GM12872 (cell line): ENCODE data around the gene FCHO1.

Source experiments
- TF ChIP-seq, protein P1 (sequence below): IDR thresholded peaks from 3 replicates; pipeline ENCODE4 v1.5.1; 2011; ENCODE audit warnings: low read depth, mild to moderate bottlenecking, low read length, moderate library complexity; ENCODE audit not compliant: insufficient read depth

FCHO1 gene

DNA sequence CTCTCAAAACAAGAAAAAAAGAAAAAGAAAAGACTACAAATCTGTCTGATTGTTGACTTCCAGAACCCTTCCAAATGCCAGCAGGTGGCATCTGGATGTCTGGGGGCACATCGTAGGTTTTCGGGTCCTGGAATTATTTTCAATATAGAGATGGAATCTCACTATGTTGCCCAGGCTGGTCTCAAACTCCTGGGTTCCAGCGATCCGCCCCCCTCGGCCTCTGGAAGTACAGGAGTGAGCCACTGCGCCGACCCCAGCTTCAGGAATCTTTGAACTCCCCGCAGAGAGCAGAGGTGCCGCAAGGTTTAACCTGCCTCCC, 43.1 kb downstream of the FCHO1 start:
- TF ChIP-seq, protein P1, sequence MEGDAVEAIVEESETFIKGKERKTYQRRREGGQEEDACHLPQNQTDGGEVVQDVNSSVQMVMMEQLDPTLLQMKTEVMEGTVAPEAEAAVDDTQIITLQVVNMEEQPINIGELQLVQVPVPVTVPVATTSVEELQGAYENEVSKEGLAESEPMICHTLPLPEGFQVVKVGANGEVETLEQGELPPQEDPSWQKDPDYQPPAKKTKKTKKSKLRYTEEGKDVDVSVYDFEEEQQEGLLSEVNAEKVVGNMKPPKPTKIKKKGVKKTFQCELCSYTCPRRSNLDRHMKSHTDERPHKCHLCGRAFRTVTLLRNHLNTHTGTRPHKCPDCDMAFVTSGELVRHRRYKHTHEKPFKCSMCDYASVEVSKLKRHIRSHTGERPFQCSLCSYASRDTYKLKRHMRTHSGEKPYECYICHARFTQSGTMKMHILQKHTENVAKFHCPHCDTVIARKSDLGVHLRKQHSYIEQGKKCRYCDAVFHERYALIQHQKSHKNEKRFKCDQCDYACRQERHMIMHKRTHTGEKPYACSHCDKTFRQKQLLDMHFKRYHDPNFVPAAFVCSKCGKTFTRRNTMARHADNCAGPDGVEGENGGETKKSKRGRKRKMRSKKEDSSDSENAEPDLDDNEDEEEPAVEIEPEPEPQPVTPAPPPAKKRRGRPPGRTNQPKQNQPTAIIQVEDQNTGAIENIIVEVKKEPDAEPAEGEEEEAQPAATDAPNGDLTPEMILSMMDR: no peak

DNA sequence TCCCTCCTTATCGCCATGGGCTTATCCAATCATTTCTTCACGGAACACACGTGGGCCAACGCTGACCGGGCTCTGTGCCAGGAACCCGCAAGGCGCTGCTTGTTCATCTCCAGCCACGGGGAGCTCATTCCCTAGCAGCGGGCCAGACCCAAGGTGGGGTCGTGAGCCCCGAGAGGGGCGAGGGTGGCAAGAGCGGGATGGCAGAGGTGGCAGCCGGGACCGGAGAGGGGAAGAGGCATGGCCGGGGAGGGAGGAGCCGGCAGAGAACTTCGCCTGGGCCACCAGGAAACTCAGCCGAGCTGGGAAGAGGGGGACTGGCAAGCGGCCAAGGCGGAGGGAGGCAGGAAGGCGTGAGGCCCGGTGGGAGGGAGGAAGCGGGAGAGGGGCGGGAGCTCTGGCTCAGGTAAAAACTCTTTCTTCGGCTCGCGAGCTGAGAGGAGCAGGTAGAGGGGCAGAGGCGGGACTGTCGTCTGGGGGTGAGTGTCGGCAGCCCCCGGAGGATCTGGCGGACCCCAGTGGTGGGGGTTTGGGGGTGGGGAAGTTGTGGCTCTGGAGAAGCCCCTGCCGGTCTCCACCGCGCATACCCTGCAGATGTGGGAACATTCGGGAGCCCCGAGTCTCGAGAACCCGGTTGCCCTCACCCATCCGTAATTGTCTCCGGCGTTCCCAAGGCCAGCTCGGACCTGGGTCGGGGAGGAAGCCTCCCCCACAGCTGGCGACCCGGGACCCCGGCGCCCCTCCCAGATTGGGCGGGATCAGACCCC, 43.6 kb downstream of the FCHO1 start, which contains the start of gene B3GNT3:
Gene B3GNT3 (plus strand): TSS at position 408 of the 764 bp plus-strand sequence. CDS start 12,670 bp downstream, outside the sequence.
- TF ChIP-seq, protein P1: no peak

DNA sequence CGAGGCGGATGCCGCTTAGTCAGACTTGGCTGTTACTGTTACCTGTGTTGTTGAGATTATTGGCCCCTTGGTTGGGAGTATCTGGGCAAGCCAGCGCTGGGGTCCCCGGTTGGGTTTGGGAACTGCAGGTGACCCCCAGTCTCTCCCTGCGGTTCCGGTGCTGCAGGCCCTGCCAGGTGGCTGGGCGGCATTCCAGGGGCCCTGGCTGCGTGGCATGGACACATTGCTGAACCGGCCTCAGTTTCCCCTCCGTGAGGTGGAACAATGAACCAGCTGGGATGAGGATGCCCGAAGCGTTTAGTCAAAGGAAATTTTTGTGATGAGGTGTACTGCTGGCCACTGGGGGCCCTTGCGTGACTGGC, 44.2 kb downstream of the FCHO1 start:
- TF ChIP-seq, protein P1: no peak

DNA sequence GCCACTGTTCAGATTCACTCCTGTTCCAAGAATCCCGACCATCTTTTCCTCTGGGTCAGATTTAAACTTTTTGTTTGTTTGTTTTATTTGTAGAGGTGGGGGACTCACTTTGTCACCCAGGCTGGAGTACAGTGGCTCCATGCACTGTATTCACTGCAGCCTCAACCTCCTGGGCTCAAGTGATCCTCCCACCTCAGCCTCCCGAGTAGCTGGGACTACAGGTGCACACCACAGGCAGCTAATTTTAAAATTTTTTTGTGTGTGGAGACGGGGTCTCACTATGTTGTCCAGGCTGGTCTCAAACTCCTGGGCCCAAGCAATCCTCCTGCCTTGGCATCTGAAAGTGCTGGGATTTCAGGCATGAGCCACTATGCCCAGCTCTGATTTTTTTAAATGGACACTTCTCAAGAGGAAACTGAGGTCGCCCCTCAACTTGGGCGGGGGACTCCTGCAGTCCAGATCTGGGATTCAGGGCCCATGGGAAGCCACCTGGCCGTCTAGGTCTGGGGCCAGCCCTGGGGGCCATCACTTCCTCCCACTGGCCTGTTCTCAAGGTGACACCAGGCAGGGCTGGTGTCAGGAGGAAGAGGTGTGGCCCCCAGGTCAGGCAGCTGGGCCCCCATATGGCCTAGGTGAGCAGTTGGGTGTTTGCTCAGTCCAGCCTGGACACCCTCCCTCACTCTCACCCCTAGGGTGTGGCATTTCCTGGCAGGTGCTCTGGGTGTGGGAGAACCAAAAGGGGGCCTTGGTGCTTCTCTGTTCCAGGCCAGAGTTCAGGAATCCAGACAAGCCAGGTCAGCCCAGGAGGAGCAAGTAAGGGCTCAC, 44.9 kb downstream of the FCHO1 start:
- TF ChIP-seq, protein P1: no peak

DNA sequence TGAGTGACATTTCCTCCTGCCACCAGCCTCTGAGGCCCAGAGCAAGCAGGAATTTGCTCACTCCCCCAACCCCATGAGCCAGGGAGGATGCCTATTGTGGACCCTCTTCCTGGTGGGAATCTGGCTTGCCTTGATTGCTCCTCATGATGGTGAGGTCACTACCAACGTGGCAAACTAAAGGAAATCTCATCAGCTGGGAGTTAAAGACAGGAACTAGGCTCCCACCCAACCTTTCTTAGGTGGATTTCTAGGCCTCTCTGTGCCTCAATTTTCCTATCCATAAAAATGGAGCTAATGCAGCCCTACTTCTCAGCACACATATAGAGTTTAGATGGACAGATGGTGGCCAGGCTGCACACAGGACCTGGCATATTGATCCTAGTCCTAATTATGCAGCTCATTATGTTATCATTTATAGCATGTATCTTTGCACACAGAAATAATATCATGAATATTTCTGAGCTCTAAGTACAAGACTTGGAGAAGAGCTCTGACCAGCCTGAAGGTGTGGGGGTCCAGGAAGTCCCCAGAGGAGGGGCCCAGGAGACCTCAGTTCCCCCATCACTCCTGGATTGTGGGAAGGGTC, 45.7 kb downstream of the FCHO1 start:
- TF ChIP-seq, protein P1: no peak

DNA sequence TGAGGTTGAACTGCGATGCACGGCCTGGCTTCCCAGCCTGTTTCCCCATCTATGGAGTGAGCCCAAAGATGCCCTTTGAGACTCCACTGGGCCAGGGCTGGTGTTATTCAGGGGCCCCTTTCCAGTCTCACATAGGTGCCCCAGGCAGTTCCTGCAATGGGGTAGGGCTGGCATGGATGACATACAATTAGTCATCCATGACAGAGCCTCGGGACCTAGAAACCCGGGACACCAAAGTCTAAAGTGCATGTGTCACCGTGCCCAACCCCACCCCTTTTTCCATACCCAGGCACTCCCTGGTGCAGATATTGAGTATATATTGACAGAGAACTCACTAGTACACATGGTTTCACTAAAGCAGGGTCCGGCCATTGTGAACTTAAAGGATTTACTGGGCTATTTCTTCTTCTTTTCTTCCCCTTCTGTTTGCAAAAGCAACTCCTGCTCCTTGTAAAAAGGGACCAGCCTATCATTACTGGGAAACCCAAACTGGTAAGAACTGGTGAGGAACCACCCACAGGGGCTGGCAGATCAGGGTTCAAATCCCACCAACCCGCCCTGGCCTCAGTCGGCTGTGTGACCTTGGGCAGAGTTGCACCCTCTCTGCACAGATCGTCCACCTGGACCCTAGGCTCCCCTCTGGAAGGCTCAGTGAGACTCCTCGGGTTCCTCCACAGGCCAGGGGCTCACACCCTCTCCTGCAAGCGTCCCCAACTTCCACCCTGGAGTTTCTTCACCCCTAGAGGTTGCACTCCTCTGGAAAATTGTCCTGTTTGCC, 46.3 kb downstream of the FCHO1 start:
- TF ChIP-seq, protein P1: no peak
